Activated T-helper 2 cell treated with anti-CD3 and anti-CD28 coated beads, Interferon-gamma antibody, Interleukin-2, Interleukin-4, amounts not matched to agents 10 μg/mL and 5 μg/mL and 100 μg/mL, durations not matched to agents 14 hours and 24 hours and 36 hours (primary cell): ENCODE data around the gene ADTRP. TPM values are rescaled to one million over a fixed set of nuclear protein-coding genes. Genes with fewer than 3 reads are reported as not detected.
"Not testable (repeated sequence)": the region's sequence is repeated elsewhere in the genome, so short reads cannot be mapped to it uniquely, and the experiment has no call there.

Source experiments
- DNase-seq: peaks from one replicate; pipeline ENCODE4 v3.0.0; 2021; ENCODE audit warnings: low spot score
- H3K27ac Mint-ChIP-seq: one replicate; pipeline ENCODE4 v1.8.0; 2021; ENCODE audit warnings: mixed read lengths
- H3K27me3 Mint-ChIP-seq: one replicate; pipeline ENCODE4 v1.8.0; 2021; ENCODE audit warnings: low read depth, mixed read lengths
- H3K36me3 Mint-ChIP-seq: one replicate; pipeline ENCODE4 v1.8.0; 2021; ENCODE audit warnings: low read depth, mixed read lengths
- H3K4me1 Mint-ChIP-seq: one replicate; pipeline ENCODE4 v1.8.0; 2021; ENCODE audit warnings: low read depth, mixed read lengths
- H3K4me3 Mint-ChIP-seq: one replicate; pipeline ENCODE4 v1.8.0; 2021; ENCODE audit warnings: low read depth, mild to moderate bottlenecking, moderate library complexity, mixed read lengths
- H3K9me3 Mint-ChIP-seq: one replicate; pipeline ENCODE4 v1.8.0; 2021; ENCODE audit warnings: mixed read lengths
- intact Hi-C: fragments of 100-400 bp; cut with micrococcal nuclease; formaldehyde crosslinking; loops from one replicate; pipeline ENCODE4 v1.15.1; 2023
- total RNA-seq: library from RNA; stranded (reverse); gene quantifications from 2 replicates; pipeline ENCODE4 v1.2.3, GENCODE V29; 2022

ADTRP gene
- total RNA-seq, 1 donor from 2014 or later: 1.6 TPM

DNA sequence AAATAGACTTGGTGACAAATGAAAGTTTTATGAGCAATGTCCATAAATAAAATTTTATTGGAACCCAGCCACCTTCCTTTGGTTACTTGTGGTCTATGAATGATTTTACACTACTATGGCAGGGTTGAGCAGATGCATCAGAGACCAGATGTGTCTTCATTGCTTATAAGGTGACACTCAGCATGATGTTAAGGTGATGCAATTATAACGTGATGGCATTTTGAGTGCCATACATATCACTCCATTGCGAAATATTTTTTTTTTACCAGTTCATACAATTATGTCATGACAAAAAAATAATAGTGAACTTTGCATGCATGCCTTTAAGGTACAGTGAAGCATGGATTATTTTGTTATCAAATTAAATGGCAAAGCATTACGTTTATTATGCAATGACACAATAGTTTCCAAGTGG lies 96.0 kb downstream of the ADTRP start:
- Mint-ChIP-seq H3K4me1 (no peaks in the 10 kb centered on the region), H3K27me3 (peaks cover 8% of the 10 kb centered on the region), H3K9me3 (peaks cover 26% of the 10 kb centered on the region), H3K27ac (no peak overlapping the region), H3K36me3 (no peaks in the 10 kb centered on the region), H3K4me3 (no peak overlapping the region)
- DNase-seq: no peak
- intact Hi-C loops: no loop called here

DNA sequence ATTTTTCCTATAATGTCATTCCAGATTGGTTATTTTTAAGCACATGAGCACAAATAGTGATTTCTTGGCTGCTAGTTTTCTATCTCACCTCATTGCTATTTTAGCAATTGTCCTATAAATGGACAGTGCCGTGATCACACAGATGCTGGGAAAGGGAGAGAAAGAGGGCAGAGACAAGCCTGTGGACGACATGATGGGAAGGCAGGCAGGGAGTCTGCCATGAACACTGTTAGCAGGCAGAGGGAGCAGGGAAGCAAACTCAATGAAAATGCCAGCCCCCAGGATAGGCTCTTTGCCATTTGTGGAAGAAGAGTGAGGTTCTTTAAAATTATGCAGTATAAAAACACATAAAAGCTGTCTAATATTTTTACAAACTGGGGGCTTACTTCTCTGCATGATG lies 96.8 kb downstream of the ADTRP start:
- Mint-ChIP-seq H3K4me1 (no peaks in the 10 kb centered on the region), H3K27me3 (peaks cover 8% of the 10 kb centered on the region), H3K36me3 (no peaks in the 10 kb centered on the region), H3K4me3 (no peak overlapping the region), H3K9me3 (peaks cover 26% of the 10 kb centered on the region), H3K27ac (no peak overlapping the region)
- no peak for DNase-seq
- intact Hi-C loops: no loop called here

GRCh38 chr6:11681357-11681756 lies 97.2 kb downstream of the ADTRP start:
- H3K36me3 Mint-ChIP-seq: no peaks in the 10 kb centered on the region
- peaks cover 8% of the 10 kb centered on the region for H3K27me3 Mint-ChIP-seq
- no peak for DNase-seq
- peaks cover 26% of the 10 kb centered on the region for H3K9me3 Mint-ChIP-seq
- H3K27ac Mint-ChIP-seq: no peak overlapping the region
- H3K4me3 Mint-ChIP-seq: no peak overlapping the region
- intact Hi-C loops: no loop called here
- no peaks in the 10 kb centered on the region for H3K4me1 Mint-ChIP-seq

GRCh38 chr6:11680479-11680878 lies 98.1 kb downstream of the ADTRP start:
- H3K4me3 Mint-ChIP-seq, intact Hi-C loops, DNase-seq, H3K36me3 Mint-ChIP-seq, H3K27me3 Mint-ChIP-seq, H3K27ac Mint-ChIP-seq, H3K4me1 Mint-ChIP-seq: not testable (repeated sequence)
- peaks cover 26% of the 10 kb centered on the region for H3K9me3 Mint-ChIP-seq

DNA sequence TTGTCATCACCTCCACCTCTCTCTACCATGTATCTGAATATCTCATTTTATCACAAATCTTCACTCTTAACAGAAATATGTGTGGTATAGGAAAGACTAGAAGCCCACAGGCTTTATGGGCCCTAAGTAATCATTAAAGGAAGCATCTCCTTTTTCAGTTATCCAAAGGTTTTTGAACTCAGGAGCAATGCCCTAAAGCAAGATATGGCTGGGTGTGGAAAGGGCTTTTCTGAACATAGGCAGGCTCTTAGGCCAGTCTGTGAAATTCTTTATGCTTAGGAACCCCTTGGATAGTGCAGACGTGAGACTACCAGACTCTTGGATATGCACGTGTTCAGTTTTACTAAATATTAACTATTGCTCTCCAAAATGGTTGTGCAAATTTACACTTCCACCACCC lies 99.5 kb downstream of the ADTRP start:
- Mint-ChIP-seq H3K4me3 (no peak overlapping the region), H3K27me3 (peaks cover 6% of the 10 kb centered on the region), H3K27ac (no peak overlapping the region), H3K36me3 (no peaks in the 10 kb centered on the region), H3K9me3 (peaks cover 26% of the 10 kb centered on the region), H3K4me1 (no peaks in the 10 kb centered on the region)
- DNase-seq: no peak
- intact Hi-C loops: no loop called here

DNA sequence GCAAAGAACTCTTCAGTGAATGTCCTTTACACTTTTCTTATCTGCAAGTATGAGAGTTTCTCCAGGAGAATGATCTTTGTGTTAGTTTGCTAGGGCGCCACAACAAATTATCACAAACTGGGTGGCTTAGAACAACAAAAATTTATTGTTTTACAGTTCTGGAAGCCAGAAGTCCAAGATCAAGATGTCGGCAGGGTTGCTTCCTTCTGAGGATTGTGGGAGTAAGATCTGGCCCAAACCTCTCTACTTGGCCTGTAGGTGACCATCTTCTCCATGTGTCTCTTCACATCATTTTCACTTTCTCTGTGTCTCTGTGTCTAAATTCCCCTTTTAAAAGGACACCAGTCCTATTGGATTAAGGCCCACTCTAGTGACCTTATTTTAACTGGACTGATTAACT lies 103.0 kb downstream of the ADTRP start:
- H3K4me1 Mint-ChIP-seq: no peaks in the 10 kb centered on the region

GRCh38 chr6:11672669-11673068 lies 105.9 kb downstream of the ADTRP start:
- Mint-ChIP-seq H3K9me3 (peaks cover 3% of the 10 kb centered on the region), H3K36me3 (no peaks in the 10 kb centered on the region), H3K4me3 (no peak overlapping the region), H3K4me1 (no peaks in the 10 kb centered on the region), H3K27ac (no peak overlapping the region), H3K27me3 (peaks cover 15% of the 10 kb centered on the region)
- no peak for DNase-seq
- intact Hi-C loops: no loop called here

More for the DNA sequence above, 103.0 kb downstream of the ADTRP start:
- Mint-ChIP-seq H3K4me3 (no peak overlapping the region), H3K9me3 (peaks cover 15% of the 10 kb centered on the region), H3K27ac (no peak overlapping the region), H3K36me3 (no peaks in the 10 kb centered on the region), H3K27me3 (peaks cover 10% of the 10 kb centered on the region)
- intact Hi-C loops: no loop called here
- DNase-seq: no peak

- intact Hi-C loops: no loop called here
- no peaks in the 10 kb centered on the region for H3K4me1 Mint-ChIP-seq
- H3K27ac Mint-ChIP-seq: no peak overlapping the region
- peaks cover 3% of the 10 kb centered on the region for H3K9me3 Mint-ChIP-seq
- no peaks in the 10 kb centered on the region for H3K36me3 Mint-ChIP-seq
- no peak overlapping the region for H3K4me3 Mint-ChIP-seq
- no peak for DNase-seq
- H3K27me3 Mint-ChIP-seq: peaks cover 15% of the 10 kb centered on the region
Measured at GRCh38 chr6:11672256-11672655, 106.3 kb downstream of the ADTRP start.

DNA sequence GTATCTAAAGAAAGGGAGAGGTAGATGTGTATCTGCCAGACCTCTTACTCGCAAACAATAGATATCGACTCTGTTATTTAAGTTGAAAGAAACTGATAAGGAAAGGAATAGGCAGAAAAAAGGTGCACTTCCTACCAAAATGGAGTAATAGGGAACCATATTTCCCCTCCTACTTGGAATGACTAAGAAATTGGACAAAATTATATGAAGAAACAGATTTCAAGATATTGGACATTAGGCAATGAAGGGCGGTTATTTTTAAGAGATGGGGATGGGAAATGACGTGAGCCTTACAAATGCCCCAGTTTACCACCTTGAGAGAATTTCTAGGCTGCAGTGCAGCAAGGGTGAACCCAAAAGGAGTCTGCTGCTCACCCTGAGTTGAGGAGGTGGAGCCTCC lies 108.9 kb downstream of the ADTRP start:
- no peak for DNase-seq
- intact Hi-C loops: loop anchor here (5.0 kb wide), 1 partner anchor 43 kb away; no protein-coding TSS in a partner anchor
- H3K4me3 Mint-ChIP-seq: no peak overlapping the region
- peaks cover 13% of the 10 kb centered on the region for H3K27me3 Mint-ChIP-seq
- peaks cover 9% of the 10 kb centered on the region for H3K4me1 Mint-ChIP-seq
- H3K9me3 Mint-ChIP-seq: peaks cover 3% of the 10 kb centered on the region
- no peaks in the 10 kb centered on the region for H3K36me3 Mint-ChIP-seq
- H3K27ac Mint-ChIP-seq: no peak overlapping the region

DNA sequence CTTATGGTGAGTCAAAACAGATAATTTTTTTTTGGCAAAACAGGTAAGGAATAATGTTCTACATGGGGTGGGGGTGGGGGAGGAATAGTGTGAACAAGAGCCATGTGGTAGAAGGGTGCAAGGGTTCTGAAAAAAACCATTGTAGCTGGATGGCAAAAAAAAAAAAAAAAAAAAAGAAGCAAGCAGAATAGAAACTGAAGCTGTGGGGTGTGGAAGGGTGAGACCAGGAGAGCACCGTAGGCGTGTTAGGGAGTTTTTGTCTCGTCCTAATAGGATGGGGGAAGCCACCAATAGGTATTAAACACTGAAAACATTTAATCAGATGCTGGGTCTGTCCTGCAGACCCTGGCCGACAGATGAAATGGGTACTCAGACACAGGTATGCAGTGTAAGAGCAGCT lies 110.1 kb downstream of the ADTRP start:
- H3K27ac Mint-ChIP-seq: no peak overlapping the region
- intact Hi-C loops: loop anchor here (5.0 kb wide), 1 partner anchor 44 kb away; no protein-coding TSS in a partner anchor
- peaks cover 4% of the 10 kb centered on the region for H3K9me3 Mint-ChIP-seq
- H3K4me1 Mint-ChIP-seq: peaks cover 9% of the 10 kb centered on the region
- DNase-seq: no peak
- no peaks in the 10 kb centered on the region for H3K36me3 Mint-ChIP-seq
- peaks cover 13% of the 10 kb centered on the region for H3K27me3 Mint-ChIP-seq
- H3K4me3 Mint-ChIP-seq: no peak overlapping the region

GRCh38 chr6:11667876-11668275 lies 110.7 kb downstream of the ADTRP start:
- Mint-ChIP-seq H3K27me3 (peaks cover 12% of the 10 kb centered on the region), H3K36me3 (no peaks in the 10 kb centered on the region), H3K4me3 (no peak overlapping the region), H3K4me1 (peaks cover 9% of the 10 kb centered on the region), H3K27ac (no peak overlapping the region), H3K9me3 (peaks cover 8% of the 10 kb centered on the region)
- DNase-seq: no peak
- intact Hi-C loops: loop anchor here (5.0 kb wide), 1 partner anchor 44 kb away; no protein-coding TSS in a partner anchor

DNA sequence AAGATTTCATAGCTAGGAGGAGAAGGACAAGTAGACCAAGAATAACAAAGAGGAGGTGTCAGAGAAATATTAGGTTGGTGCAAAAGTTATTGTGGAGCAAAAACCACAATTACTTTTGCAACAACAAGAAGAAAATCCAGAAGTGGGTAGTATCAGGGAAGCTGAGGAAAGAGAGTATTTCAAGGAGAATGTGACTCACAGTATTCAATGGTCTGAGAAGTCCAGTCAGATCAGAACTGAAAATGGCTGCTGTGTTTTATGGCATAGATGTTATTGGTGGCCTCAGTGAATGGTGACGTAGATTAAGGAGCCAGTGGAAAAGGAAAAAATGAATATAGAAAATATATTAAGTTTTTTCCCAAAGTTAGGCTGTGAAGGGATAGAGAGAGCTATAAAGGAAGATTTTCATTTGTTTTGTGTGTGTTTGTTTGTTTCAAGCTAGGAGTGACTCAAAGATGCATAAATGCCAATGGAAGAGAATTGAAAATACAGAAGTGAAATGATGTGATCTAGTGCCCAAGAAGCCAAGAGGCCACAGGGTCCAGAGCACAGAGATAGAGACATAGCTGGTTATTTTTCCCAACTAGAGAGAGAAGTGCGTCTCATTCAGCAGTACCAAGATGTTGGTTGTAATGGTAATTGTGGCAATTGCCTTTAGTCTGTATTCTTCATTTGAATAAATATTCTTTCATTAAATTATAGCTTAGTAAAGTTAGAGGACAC lies 112.8 kb downstream of the ADTRP start:
- DNase-seq: no peak
- Mint-ChIP-seq H3K27me3 (peaks cover 8% of the 10 kb centered on the region), H3K4me1 (peaks cover 9% of the 10 kb centered on the region), H3K4me3 (no peak overlapping the region), H3K9me3 (peaks cover 8% of the 10 kb centered on the region), H3K27ac (no peak overlapping the region), H3K36me3 (no peaks in the 10 kb centered on the region)
- intact Hi-C loops: loop anchor here (5.0 kb wide), 1 partner anchor 47 kb away; no protein-coding TSS in a partner anchor
